HEK293 (cell line): ENCODE measurements around the gene PHF19.

Experiments used
- ZNF529 ChIP-seq: fragments of 450-650 bp; formaldehyde crosslinking; IDR thresholded peaks from 2 replicates; pipeline ENCODE4 v1.5.1; 2017; ENCODE audit warnings: missing genetic modification characterization, missing biosample characterization; ENCODE audit not compliant: insufficient replicate concordance
- TF ChIP-seq, protein P1 (sequence below): fragments of 450-650 bp; formaldehyde crosslinking; IDR thresholded peaks from 2 replicates; pipeline ENCODE4 v1.5.1; 2016; ENCODE audit warnings: missing biosample characterization, missing genetic modification characterization
- TF ChIP-seq, protein P2 (sequence below): fragments of 450-650 bp; formaldehyde crosslinking; IDR thresholded peaks from 2 replicates; pipeline ENCODE4 v1.5.1; 2016; ENCODE audit warnings: missing biosample characterization, missing genetic modification characterization

DNA sequence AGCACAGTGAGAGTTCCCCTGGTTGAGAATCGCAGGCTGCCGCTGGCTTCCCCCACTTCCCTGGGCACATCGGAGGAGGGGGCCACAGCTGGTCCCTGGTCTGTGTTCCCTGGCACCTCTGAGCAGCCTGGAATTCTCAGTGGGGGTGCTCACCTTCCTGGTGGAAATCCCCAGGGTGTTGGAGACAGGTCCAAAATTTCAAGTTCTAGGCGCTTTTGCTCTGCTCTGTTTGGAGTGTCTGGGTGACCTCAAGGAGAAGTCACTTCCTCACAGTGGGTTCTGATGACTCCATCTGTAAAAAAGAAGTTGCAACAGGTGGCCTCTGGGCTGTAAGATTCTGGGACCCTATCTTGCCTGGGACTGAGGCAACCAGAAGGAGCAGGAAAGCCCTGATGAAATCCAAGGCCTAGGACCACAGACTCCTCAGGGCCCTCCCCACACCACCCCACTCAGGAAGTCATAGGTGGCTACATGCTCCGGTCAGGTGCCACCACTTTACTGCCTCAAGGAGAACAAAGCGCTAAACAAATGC lies 49.5 kb upstream of the PHF19 start, which contains the start of gene TRAF1:
- TF ChIP-seq, protein P1, sequence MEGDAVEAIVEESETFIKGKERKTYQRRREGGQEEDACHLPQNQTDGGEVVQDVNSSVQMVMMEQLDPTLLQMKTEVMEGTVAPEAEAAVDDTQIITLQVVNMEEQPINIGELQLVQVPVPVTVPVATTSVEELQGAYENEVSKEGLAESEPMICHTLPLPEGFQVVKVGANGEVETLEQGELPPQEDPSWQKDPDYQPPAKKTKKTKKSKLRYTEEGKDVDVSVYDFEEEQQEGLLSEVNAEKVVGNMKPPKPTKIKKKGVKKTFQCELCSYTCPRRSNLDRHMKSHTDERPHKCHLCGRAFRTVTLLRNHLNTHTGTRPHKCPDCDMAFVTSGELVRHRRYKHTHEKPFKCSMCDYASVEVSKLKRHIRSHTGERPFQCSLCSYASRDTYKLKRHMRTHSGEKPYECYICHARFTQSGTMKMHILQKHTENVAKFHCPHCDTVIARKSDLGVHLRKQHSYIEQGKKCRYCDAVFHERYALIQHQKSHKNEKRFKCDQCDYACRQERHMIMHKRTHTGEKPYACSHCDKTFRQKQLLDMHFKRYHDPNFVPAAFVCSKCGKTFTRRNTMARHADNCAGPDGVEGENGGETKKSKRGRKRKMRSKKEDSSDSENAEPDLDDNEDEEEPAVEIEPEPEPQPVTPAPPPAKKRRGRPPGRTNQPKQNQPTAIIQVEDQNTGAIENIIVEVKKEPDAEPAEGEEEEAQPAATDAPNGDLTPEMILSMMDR (tag by site-specific recombination), result no peak
- TF ChIP-seq, protein P2, sequence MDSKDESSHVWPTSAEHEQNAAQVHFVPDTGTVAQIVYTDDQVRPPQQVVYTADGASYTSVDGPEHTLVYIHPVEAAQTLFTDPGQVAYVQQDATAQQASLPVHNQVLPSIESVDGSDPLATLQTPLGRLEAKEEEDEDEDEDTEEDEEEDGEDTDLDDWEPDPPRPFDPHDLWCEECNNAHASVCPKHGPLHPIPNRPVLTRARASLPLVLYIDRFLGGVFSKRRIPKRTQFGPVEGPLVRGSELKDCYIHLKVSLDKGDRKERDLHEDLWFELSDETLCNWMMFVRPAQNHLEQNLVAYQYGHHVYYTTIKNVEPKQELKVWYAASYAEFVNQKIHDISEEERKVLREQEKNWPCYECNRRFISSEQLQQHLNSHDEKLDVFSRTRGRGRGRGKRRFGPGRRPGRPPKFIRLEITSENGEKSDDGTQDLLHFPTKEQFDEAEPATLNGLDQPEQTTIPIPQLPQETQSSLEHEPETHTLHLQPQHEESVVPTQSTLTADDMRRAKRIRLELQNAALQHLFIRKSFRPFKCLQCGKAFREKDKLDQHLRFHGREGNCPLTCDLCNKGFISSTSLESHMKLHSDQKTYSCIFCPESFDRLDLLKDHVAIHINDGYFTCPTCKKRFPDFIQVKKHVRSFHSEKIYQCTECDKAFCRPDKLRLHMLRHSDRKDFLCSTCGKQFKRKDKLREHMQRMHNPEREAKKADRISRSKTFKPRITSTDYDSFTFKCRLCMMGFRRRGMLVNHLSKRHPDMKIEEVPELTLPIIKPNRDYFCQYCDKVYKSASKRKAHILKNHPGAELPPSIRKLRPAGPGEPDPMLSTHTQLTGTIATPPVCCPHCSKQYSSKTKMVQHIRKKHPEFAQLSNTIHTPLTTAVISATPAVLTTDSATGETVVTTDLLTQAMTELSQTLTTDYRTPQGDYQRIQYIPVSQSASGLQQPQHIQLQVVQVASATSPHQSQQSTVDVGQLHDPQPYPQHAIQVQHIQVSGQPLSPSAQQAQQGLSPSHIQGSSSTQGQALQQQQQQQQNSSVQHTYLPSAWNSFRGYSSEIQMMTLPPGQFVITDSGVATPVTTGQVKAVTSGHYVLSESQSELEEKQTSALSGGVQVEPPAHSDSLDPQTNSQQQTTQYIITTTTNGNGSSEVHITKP (tag by site-specific recombination), result no peak
- no peak for TF ChIP-seq ZNF529
